Right ventricle myocardium inferior (tissue), 1 donor: ENCODE data around the gene NOP53. TPM values are rescaled to one million over a fixed set of nuclear protein-coding genes. Genes with fewer than 3 reads are reported as not detected.

Source experiments
- total RNA-seq: library from RNA; stranded (reverse); fragmentation: NEBNext Ultra II Directional; extraction: Animal tissue kit (Norgen Biotek cat#: 25700); gene quantifications from one replicate; pipeline ENCODE4 v1.2.1, GENCODE V29; 2021
- donor health status: DM: no; HTN: yes; CAD: no; lungs with severe emphysema.

NOP53 gene
- total RNA-seq, 1 donor from 2014 or later, result 172 TPM

Other genes starting within 250 kb of the NOP53 start
- 119 TPM for gene NAPA, start 230.5 kb upstream of the NOP53 start, total RNA-seq
- 1.2 TPM for gene ZNF541, start 172.4 kb upstream of the NOP53 start, total RNA-seq
- 8.8 TPM for gene BICRA, start 136.4 kb upstream of the NOP53 start, total RNA-seq
- 60.5 TPM for gene EHD2, start 32.1 kb upstream of the NOP53 start, total RNA-seq
- 1,425 TPM for gene SELENOW, start 33.2 kb downstream of the NOP53 start, total RNA-seq
- not detected for gene TPRX1, start 59.0 kb downstream of the NOP53 start, total RNA-seq
- gene CRX, start 76.4 kb downstream of the NOP53 start, total RNA-seq, result not detected
- gene TPRX2, start 113.7 kb downstream of the NOP53 start, total RNA-seq, result not detected
- gene SULT2A1, start 140.8 kb downstream of the NOP53 start, total RNA-seq, result not detected
- not detected for gene BSPH1, start 246.6 kb downstream of the NOP53 start, total RNA-seq
- not detected for gene ELSPBP1, start 249.1 kb downstream of the NOP53 start, total RNA-seq